ENCODE results near the gene FCN1.
"Not testable (repeated sequence)": the region's sequence is repeated elsewhere in the genome, so short reads cannot be mapped to it uniquely, and the experiment has no call there.

Gene FCN1

GRCh38 chr9:134858051-134858841 lies 59.5 kb downstream of the FCN1 start:
- peak; percentile 37; the same call in 1 of the 2 replicates for TF ChIP-seq CTCF (IDR thresholded peaks at IDR 0.05; ENCODE audit: borderline replicate concordance, insufficient read depth, low read depth, low read length)
- no peak overlapping the region for H3K4me3 ChIP-seq (ENCODE audit: low read depth, low read length)

GRCh38 chr9:134857451-134857850 lies 60.3 kb downstream of the FCN1 start:
- H3K4me3 ChIP-seq (ENCODE audit: low read depth, low read length) = not testable (repeated sequence)

GRCh38 chr9:134855900-134856377 lies 61.8 kb downstream of the FCN1 start:
- TF ChIP-seq CTCF (IDR thresholded peaks at IDR 0.05; ENCODE audit: borderline replicate concordance, insufficient read depth, low read depth, low read length) = no peak
- no peak overlapping the region for H3K4me3 ChIP-seq (ENCODE audit: low read depth, low read length)

All from GM12875 (cell line).